Adrenal gland (tissue), 12 donors: ENCODE measurements around the gene C1orf232. TPM values are rescaled to one million over a fixed set of nuclear protein-coding genes. Genes with fewer than 3 reads are reported as not detected.
A peak's percentile ranks its signal among the peaks of the same experiment; 100 is the strongest.

Experiments
- DNase-seq, 7 donors: peaks; one replicate each; pipeline ENCODE4 v3.0.0-alpha.2; 2019 to 2020
- H3K27ac ChIP-seq, 5 donors: fragments of 200-600 bp; sonication (generic) in 4 of 5; 1 replicate in 3 of 5; 2 replicates in 2 of 5; pipeline versions ENCODE4 v1.5.1 to v1.8.0; 2016 to 2020; ENCODE audit warnings: mild to moderate bottlenecking in 1 of 5
- H3K27me3 ChIP-seq: fragments of 200-600 bp; 2 replicates; pipeline ENCODE4 v1.8.0; 2021
- H3K36me3 ChIP-seq, 2 donors: fragments of 200-600 bp; replicated peaks in 1 of 2; 1 replicate in 1 of 2; 2 replicates in 1 of 2; pipeline versions ENCODE4 v1.5.1 to v1.8.0; 2018 to 2022
- H3K4me1 ChIP-seq, 2 donors: fragments of 200-600 bp; replicated peaks in 1 of 2; 1 replicate in 1 of 2; 2 replicates in 1 of 2; pipeline versions ENCODE4 v1.5.1 to v1.8.0; 2018 to 2021
- H3K4me3 ChIP-seq, 4 donors: fragments of 200-600 bp; sonication (generic) in 3 of 4; one replicate each; pipeline ENCODE4 v1.5.1; 2016 to 2018
- H3K9me3 ChIP-seq, 3 donors: fragments of 200-600 bp; sonication (generic) in 1 of 3; replicated peaks in 1 of 3; 1 replicate in 2 of 3; 2 replicates in 1 of 3; pipeline versions ENCODE4 v1.5.1 to v1.8.0; 2016 to 2021
- CTCF ChIP-seq, 6 experiments: fragments of 450-650 bp in 4 of 6; fragments of 200-600 bp in 2 of 6; sonication (generic) in 1 of 6; IDR thresholded peaks; 1 replicate in 5 of 6; 2 replicates in 1 of 6; pipeline versions ENCODE4 v1.5.1 to v1.8.0; 2016 to 2021; ENCODE audit warnings: antibody characterized with exemption in 6 of 6, mild to moderate bottlenecking in 2 of 6, moderate library complexity in 1 of 6
- POLR2A ChIP-seq, 2 donors: fragments of 450-650 bp; IDR thresholded peaks; one replicate each; pipeline ENCODE4 v1.6.1; 2017; ENCODE audit warnings: antibody characterized with exemption in 2 of 2, mild to moderate bottlenecking in 2 of 2, moderate library complexity in 1 of 2
- WGBS, 4 donors: extraction: QIAGEN DNeasy Blood & Tissue Kit in 2 of 4; methylation state at CpG; one replicate each; pipeline versions ENCODE4 v1.1.5 to v1.1.7; 2013 to 2017; 5-methylcytosine and 5-hydroxymethylcytosine counted together
- intact Hi-C, 2 donors: fragments of 100-400 bp; cut with DNase I; formaldehyde crosslinking; loops; one replicate each; pipeline versions ENCODE4 v1.14.1 to v1.15.0; 2022 to 2023
- polyA plus RNA-seq, 3 donors: library from polyadenylated mRNA; stranded (reverse); fragments of 200-250 nt in 2 of 3; fragments of 350-450 nt in 1 of 3; fragmentation: Illumina TruSeq in 1 of 3; extraction: RNeasy Lipid Tissue Mini Kit (QIAGEN cat#74804) in 1 of 3; gene quantifications; one replicate each; pipeline ENCODE4 v1.2.3, GENCODE V29; 2013 to 2014
- total RNA-seq, 9 donors: library from RNA; depleted of rRNA in 4 of 9; stranded (reverse); fragments of >200 nt in 4 of 9; fragments of 120-200 nt in 1 of 9; fragmentation: NEBNext Ultra II Directional in 1 of 9; extraction: Animal tissue kit (Norgen Biotek cat#: 25700) in 1 of 9; gene quantifications; one replicate each; pipeline versions ENCODE4 v1.1.0 to v1.2.4, GENCODE V29; 2013 to 2023
- donor health status: healthy with polysubstance abuse.
- donor health status: Bipolar disorder and iron deficiency.
- donor health status: DM: yes; HTN: yes; CAD: no.
- donor health status: DM: no; HTN: no; CAD: no.
- donor health status: DM: no; HTN: no; CAD: no.
- donor health status: DM: yes; HTN: yes; CAD: no.

C1orf232 gene
- total and polyA plus RNA-seq, 12 donors, result not detected

- Histone ChIP-seq H3K36me3 (no peaks in the 10 kb centered on the region), H3K4me3 (no peak overlapping the region), H3K27ac (no peak overlapping the region), H3K4me1 (peaks cover 12 to 21% of the 10 kb centered on the region in 2 donors), H3K27me3 (no peaks in the 10 kb centered on the region), H3K9me3 (no peaks in the 10 kb centered on the region)
- 75 to 77% (median 76%) methylated on average over 19 of the region's 19 CpGs for WGBS, 4 donors
- DNase-seq, result no peak
- TF ChIP-seq CTCF (IDR thresholded peaks at IDR 0.05), result no peak
- intact Hi-C loops, result loop anchor here (5.0 to 10.0 kb wide), 3 partner anchors 67 to 157 kb away; partner anchors contain the start of gene CEP85 (in 1 of the 2)
Observed at GRCh38 chr1:26164861-26165842, 3.6 kb downstream of the C1orf232 start.

DNA sequence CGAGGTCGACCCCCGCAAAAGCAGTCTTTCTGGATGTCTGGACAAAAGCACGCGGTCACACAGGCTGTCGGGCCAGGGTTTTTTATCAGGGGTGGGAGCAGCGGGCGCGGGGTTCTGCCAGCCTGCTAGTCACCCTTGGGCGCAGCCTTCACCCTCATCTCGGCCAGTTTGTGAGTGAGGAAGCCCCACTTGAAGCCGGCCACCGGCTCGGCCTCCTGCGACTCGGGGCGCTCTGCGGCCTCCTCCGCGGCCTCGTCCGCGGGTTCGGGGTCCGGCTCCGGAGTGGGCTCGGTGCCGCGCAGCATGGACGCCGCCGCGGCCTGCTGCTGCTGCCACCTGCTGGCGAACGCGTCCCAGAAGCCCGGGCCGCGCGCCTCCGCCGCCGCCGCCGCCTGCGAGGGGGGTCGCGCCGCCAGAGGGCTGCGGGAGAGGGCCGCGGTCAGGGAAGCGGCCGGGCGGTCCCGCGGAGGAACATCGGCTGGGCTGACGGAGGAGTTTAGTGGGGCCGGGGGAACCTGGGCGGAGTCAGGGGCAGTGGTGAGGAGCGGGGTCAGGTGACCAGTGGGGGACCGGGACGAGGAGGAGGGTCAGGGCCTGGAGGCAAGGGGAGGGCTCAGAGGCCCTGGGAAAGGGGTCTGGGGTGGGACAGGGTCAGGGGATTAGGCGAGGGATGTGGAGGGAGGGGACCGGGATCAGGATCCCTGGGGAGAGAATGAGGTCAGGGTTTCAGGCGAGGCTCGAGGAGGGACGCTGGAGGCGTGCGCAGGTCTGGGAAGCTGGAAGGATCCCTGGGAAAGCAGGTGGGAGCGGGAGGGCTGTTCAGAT is 4.5 kb downstream of the C1orf232 start:
- Histone ChIP-seq H3K4me3 (peak overlapping the region in 1 of 4 donors; percentile 72), H3K27me3 (no peaks in the 10 kb centered on the region), H3K36me3 (no peaks in the 10 kb centered on the region), H3K9me3 (no peaks in the 10 kb centered on the region), H3K27ac (no peak overlapping the region), H3K4me1 (peaks cover 10 to 17% of the 10 kb centered on the region in 2 donors)
- TF ChIP-seq CTCF (IDR thresholded peaks at IDR 0.05) (peak in 4 of 6 experiments; percentile 10 to 79 (median 72)), POLR2A (IDR thresholded peaks at IDR 0.05) (no peak)
- 8 to 16% (median 11%) methylated on average over 34 to 72 of the region's 72 CpGs for WGBS, 4 donors
- intact Hi-C loops, result loop anchor here in 1 of 2 donors (10.0 kb wide), 1 partner anchor 129 kb away; no protein-coding TSS in a partner anchor
- DNase-seq, result peak in 2 of 7 donors; percentile 28 to 33

DNA sequence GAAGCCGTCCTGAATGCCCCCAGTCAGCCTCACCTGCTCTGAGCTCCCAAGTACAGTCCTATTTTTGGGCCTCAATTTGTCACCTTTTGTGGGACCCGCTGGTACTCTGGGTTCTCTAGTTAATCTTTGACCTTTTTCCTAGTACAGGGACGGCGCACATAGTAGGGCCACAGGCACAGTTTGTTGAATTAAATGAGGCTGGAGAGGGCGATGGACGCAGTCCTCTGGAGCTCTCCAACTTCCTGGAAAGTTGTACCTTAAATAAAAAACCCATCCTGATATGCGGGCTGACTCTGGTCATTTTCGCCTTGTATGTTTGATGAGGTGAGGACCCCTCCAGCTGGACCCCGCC is 5.1 kb downstream of the C1orf232 start:
- H3K36me3 ChIP-seq, result no peaks in the 10 kb centered on the region
- 52 to 68% (median 65%) methylated on average over 9 of the region's 9 CpGs for WGBS, 4 donors
- H3K4me3 ChIP-seq, result peak overlapping the region in 1 of 4 donors; percentile 72
- no peak for DNase-seq
- H3K27ac ChIP-seq, result no peak overlapping the region
- TF ChIP-seq POLR2A (IDR thresholded peaks at IDR 0.05), result no peak
- no peak for TF ChIP-seq CTCF (IDR thresholded peaks at IDR 0.05)
- H3K9me3 ChIP-seq, result no peaks in the 10 kb centered on the region
- H3K27me3 ChIP-seq, result no peaks in the 10 kb centered on the region
- peaks cover 10 to 15% of the 10 kb centered on the region in 2 donors for H3K4me1 ChIP-seq
- intact Hi-C loops, result loop anchor here in 1 of 2 donors (10.0 kb wide), 1 partner anchor 129 kb away; no protein-coding TSS in a partner anchor
